ENCODE data around the gene PRAMEF12.
"Not testable (repeated sequence)": the region's sequence is repeated elsewhere in the genome, so short reads cannot be mapped to it uniquely, and the experiment has no call there.

PRAMEF12 gene

DNA sequence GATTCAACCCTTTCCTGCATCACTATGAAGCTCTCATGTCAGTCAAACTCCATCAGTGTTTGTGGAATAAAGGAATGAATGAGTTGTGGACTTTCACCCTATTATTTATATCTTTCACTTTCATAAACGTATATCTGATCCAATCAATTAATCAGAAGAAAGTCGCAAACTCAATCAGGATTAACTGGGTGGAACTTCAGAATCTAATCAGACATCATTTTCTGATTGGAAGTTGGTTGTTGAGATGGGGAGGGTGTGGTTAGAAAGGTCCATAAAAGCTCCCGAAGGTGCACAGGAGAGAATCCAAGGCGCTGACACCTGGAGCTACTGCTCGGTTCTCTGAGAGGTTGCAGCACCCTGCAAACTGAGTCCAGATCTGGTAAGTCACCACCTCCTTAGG is at the start of gene PRAMEF12:
Gene PRAMEF12, plus strand, starts transcription at position 301 of the 400 bp plus-strand sequence. CDS start 1,130 bp downstream, outside the sequence.
- no peak for DNase-seq

DNA sequence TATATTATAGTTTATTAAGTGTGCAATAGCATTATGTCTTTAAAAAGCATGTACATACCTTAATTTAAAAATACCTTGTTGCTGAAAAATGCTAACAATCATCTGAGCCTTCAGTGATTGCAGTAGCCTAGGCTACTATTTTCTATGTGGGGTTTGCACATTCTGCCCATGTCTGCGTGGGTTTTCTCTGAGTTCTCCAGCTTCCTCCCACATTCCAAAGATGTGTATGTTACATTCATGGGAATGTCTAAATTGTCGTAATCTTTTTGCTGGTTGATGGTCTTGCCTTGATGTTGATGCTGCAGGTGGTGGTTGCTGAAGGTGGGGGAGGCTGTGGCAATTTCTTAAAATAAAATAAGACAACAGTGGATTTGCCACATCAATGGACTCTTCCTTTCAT is 45.1 kb upstream of the PRAMEF12 start:
- DNase-seq = no peak

DNA sequence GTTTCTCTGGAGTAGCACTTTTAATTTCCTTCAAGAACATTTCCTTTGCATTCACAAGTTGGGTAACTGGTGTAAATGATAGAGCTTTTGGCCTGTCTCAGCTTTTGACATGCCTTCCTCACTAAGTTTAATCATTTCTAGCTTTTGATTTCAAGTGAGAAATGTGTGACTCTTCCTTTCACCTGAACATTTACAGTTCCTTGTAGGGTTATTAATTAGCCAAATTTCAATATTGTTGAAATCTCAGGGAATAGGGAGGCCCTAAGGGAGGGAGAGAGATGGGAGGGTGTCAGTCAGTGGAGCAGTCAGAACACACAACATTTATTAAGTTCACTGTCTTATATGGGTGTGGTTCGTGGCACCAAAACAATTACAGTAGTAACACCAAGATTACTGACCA is 43.4 kb upstream of the PRAMEF12 start:
- DNase-seq = no peak

DNA sequence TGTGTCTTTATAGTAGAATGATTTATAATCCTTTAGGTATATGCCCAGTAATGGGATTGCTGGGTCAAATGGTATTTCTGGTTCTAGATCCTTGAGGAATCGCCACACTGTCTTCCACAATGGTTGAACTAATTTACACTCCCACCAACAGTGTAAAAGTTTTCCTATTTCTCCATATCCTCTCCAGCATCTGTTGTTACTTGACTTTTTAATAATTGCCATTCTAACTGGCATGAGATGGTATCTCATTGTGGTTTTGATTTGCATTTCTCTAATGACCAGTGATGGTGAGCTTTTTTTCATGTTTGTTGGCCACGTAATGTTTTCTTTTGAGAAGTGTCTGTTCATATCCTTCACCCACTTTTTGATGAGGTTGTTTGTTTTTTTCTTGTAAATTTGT is 42.5 kb upstream of the PRAMEF12 start:
- not testable (repeated sequence) for DNase-seq

DNA sequence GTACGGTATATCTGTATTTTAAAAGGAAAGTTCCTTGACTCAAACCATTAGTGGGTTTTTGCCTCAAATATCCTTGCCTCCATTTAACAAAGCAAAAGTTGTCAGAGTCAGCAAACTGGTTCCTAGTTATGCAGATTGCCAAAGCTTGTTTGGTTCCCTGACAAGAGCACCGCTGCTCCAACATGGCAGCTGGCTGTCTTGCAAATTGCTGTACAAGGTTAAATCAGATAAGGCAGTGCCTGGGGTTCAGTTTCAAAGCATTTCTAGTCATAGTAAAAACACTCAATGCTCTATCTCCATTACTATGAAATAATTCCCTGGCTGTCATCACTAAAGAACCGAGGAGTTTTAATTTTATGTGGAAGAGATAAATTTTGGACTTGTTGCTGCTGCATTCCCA is 38.9 kb upstream of the PRAMEF12 start:
- no peak for DNase-seq

DNA sequence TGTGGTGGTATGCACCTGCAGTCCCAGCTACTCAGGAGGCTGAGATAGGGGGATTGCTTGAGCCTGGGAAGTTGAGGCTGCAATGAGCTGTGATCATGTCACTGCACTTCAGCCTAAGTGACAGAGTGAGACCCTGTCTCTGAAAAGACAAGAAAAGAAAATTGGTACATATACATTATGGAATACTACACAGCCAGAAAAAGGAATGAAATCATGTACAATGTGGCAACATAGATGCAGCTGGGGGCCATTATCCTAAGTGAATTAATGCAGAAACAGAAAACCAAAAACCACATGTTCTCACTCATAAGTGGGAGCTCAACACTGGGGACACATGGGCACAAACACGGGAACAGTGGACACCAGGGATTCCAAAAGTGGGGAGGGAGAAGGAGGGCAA is 34.6 kb upstream of the PRAMEF12 start:
- DNase-seq = no peak

DNA sequence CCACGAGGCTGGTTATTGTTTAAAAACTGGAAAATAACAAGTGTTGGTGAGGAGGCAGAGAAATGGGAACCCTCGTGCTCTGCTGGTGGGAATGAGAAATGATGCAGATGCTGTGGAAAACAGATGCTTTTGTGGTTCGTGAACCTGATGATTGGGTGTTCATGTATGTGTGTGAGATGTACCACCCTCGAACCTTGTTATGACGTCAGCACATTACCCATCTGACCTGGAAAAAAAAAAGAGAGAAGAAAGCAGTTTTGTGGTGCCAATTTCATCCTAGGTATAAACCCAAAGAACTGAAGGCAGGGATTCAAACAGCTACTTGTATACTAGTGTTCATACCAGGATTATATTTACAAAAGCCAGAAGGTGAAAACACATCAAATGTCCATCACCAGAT is 33.9 kb upstream of the PRAMEF12 start:
- DNase-seq = no peak

DNA sequence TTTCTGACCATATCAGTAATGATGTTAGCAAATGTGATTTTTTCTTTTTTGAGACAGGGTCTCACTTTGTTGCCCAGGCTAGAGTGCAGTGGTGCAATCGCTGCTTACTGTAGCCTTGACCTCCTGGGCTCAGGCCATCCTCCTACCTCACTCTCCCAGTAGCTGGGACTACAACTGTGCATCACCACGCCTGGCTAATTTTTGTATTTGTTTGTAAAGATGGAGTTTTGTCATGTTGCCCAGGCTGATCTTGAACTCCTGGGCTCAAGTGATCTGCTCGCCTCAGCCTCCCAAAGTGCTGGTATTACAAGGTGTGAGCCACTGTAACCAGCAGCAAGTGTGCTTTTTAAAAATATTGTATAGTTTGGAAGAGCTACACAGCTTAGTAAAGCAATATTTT is 31.6 kb upstream of the PRAMEF12 start:
- no peak for DNase-seq

DNA sequence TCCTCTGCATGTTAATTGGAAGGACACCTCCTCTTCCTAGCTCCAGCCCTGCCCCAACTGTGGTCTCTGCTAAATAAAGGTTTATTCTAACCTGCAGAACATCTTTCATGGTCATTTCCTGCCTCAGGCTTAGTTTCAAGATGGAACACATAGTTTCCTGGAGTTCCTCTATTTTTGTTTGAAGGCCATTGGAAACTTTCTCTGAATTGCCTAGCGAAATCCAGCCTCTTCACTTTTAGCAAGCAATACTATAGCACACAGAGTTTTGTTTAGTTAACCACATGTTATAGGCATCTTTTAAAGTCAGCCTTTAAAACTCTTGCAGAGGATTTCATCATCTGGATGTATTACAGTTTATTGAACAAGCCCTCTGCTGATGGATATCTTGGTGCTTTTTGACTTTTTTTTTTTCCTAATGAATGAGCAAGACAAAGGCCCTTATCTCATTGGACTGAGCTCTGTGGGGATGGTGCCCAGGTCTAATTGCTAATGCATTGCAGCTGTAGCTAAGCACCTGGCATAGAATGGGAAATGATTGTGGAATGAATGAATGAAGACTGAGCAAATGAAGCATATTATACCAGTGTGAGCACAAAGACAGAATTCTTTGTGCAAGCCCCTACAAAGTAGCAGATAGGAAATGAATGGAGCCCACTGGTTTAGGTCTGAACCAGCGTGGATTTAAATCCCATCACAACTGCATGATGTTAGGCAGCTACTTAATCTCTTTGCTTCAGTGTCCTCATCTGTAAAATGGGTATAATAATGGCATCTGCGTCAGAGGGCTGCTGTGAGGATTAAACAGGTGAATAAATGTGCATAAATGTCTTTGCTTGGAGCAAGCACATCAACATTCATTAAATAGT is 28.2 kb upstream of the PRAMEF12 start:
- no peak for DNase-seq

DNA sequence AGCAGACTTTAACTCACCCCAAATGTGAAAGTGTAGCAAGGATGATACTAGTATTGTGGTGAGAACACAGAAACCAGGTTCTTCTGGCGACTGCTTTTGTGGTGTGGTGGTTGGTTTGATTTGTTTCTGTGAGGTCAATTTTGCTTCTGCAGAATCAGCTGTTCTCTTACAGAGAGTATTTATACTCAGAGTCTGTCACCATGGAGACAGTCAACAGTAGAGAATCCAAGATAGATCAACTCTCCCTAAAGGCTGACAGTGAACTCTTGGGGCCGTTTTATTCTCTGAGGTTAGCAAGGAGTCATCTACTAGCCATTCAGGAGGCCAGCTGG is 27.6 kb upstream of the PRAMEF12 start, which contains the start of gene CFAP107:
Gene CFAP107, plus strand, starts transcription at position 209 of the 332 bp plus-strand sequence. CDS start 231 bp downstream, outside the sequence.
- DNase-seq = no peak

DNA sequence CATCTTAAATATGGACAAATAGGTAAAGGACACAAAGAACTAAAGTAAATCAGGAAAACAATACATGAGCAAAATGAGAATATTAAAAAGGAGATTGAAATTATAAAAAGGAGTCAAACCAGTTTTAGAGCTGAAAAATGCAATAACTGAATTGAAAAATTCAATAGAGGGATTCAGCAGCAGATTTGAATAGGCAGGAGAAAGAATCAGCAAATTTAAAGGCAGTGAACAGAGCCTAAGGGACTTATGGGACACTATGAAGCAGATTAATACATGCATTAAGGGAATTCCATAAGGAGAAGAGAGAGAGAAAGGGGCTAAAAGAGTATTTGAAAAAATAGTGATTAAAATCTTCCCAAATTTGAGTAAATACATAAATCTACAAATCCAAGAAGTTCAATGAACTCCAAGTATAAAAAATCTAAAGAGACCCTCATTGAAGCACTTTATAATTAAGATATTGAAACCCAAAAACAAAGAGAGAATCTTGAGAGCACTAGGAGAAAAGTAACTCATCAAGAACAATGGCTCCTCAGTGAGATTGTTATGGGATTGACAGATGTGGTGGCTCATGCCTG is 24.7 kb upstream of the PRAMEF12 start:
- no peak for DNase-seq

DNA sequence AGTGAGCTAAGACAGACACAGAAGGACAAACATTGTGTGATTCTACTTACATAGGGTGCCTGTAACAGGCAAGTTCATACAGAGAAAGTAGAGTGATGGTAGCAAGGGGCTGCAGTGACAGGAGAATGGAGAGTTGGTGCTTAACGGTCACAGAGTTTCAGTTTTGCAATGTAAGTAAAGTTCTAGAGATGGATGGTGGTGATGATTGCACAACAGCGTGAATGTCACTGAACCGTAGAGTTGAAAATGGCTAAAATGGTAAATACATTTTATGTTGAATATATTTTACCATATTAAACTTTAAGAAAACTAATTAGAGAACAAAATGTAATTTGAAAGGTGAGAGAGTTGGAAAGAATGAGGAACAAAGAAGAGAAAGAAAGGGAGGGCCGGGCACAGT is 18.8 kb upstream of the PRAMEF12 start:
- DNase-seq = no peak

DNA sequence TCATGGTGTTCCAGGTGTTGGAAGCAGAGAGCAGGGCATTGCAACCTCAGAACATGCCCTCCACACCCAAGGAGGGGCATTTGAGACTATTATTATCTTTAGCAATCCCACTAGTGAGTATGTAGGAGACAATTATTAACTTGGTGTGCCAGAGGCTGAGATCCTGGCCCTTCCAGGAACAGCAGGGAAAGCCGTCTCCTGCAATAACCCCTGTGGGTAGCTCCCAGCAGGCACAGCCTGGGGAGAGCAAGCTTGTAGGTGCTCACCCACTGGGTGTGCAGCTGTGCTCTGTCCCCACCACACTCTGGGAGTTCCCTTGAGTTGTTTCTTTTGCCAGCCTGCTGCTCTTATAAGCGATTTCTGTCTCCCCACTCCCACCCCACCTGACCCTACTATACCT is 17.3 kb upstream of the PRAMEF12 start:
- DNase-seq = no peak

DNA sequence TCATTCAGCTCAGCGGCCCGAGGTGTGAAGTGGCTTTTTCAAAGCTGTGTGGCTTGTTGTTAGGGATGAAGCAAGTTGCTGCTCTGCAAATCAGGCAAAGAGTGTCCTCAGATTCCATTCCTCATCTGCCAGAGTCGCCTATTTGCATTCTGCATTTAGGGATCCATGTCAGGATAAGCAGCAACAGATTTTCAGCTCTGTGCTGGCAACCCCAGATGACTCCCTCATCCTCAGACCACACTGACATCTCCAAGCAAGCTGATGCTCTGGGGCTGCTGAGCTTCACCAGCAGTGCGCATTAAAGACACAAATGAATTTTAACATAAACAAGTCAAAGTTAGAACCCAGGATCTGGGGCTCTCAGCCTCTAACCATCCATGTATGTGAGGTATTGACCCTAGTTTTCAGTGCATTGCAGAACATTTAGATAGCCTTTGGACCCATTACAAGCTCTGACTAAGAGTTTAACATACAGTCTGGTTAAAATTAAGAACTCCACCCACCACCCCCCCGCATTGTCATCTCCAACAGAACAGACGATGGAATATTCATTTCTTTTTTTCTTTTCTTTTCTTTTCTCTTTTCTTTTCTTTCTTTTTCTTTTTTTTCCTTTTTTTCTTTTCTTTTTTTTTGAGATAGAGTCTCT is 16.6 kb upstream of the PRAMEF12 start:
- no peak for DNase-seq

DNA sequence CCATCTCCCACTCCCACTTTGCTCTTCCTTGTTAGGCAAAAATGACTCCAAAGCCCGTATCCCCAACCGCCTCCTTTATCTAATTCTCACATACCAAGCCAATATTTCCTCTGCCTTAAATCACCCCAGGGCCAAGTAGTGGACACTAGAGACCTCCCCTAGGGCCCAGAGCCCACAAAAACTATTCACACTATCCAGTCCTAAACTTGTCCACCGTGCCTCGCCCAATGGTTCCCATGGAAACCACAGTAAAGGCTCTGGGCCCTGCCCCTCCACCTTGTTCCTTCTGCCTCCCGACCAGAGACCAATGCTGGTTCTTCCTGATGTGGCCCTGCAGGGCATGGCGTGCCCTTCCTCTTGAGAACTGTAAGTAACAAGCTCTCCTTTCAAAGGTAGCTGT is 15.7 kb upstream of the PRAMEF12 start:
- no peak for DNase-seq

DNA sequence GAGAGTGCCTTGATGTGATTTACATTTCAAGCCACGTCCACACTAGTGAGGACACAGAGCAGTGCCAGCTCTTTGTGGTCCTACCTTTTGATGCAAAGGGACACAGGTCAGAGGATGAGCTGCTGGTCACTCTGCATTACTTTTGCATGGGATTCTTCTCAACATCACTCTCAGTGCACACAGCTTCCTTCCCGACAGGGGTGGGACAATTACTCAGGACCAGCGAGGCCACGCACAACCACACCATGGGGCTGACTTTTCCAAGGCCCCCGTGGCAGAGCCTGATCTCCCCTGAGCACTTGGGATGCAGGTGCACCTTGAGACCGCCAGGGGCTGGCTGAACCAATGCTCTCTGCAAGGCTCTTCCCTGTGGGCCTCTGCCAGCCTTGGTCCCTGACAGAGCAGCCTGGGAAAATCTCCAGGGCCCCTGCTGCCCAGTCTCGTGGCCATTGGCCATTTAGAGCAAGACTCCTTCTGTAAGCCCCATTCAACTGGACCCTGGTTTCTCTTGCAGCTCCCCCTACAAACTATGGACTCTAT is 13.2 kb upstream of the PRAMEF12 start:
- DNase-seq = no peak

DNA sequence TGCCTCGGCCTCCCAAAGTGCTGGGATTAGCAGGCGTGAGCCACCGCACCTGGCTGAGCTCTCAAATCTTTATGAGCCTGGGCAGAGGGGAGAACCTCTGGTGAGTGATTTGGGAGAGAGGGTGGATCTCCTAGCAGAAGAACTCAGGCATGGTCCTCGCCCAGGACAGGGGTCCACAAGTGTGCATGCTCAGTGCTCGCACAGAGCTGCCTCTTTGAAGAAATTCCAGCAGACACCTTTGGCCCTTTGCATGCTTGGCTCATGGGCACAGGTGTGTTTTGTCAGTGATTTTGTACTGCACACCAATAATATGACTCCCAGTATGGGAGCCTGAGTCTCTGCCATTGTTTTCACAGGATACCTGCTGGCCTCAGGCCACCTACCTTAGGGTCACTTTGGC is 11.8 kb upstream of the PRAMEF12 start:
- no peak for DNase-seq

DNA sequence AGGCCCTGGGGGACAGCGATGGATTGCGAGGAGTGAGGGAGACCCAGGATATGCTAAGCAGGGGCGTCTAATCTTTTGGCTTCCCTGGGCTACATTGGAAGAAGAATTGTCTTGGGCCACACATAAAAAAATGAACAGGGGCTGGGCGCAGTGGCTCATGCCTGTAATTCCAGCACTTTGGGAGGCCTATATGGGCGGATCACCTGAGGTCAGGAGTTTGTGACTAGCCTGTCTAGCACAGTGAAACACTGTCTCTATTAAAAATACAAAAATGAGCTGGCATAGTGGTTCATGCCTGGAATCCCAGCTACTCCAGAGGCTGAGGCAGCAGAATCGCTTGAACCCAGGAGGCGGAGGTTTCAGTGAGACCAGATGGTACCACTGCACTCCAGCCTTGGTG is 10.8 kb upstream of the PRAMEF12 start:
- DNase-seq = no peak

DNA sequence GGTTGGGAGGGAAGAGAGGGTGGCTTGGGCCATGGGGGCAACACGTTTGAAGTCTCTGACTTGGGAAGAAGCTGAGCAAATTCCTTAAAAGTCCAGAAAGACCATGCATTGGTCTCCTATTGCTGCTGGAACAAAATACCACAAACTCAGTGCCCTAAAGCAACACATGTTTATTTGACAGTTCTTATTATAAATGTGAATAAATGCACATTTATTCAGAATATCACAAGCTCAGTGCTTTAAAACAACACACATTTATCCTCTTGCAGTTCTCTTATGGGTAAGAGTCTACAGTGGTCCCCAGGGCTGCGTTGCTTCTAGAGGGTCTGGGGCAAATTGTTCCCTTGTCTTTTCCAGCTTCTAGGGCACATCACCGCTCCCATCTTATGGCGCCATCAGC is 10.1 kb upstream of the PRAMEF12 start:
- DNase-seq = no peak

DNA sequence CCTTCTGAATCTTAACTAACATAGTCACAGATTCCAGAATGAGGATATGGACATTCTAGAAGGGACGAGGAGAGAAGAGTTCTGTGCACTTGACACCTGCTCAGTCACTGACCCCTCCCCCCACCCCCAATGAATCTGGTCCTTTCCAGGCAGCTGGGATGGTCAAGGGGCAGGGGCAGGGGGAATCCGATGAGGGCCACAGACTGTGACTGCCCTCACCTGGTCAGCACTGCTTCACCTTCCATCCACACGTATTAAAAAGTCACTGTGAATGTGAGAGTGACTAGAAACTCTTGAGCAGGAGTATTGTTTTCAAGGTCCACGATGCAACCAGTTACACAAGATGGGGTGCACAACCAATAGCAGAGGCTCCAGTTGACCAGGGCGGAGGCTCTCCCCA is 9.5 kb upstream of the PRAMEF12 start:
- DNase-seq = no peak

DNA sequence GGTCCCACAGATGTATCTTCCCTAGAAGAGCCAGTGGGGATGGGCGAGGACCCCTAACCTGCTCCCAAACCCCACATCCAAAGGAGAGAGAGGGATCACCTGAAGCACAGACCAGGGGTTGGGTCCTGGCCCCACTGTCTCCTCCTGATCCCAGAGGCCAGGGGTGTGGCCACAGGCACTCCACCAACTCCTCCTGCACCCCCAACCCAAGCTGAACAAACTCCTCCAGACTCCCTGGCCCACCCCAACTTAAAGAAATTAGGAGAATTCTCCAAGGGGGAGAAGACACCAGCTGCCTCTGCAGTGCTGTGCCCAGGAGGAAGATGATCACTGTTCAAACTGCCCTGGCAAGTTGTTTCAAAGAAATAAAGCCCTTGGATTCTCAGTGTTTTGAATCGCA is 4.5 kb upstream of the PRAMEF12 start:
- DNase-seq = no peak

DNA sequence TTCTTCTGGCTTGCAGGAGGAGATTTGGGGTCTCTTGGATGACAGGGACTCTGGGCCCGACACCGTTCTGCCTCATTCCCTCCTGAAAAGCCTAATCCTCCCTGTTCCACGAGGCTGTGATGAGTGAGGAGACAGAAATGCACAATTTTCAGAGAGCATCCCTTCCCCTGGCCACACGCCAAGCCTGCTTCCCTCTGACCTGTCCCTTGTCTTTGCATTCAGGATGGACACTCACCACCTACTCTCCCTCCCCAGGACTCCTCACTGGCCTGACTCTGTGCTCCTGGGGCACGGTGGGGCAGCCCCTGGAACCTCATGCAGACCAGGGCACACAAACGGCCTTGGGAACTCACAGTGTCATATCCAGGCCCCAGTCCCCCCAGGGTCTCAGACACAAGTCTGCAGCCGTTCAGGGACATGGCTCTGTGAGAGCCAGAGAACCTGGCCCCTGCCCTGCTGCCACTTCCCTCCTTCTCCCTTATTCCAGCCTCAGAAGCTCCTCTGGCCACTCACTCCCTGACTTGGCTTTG is 3.5 kb upstream of the PRAMEF12 start:
- DNase-seq = no peak

DNA sequence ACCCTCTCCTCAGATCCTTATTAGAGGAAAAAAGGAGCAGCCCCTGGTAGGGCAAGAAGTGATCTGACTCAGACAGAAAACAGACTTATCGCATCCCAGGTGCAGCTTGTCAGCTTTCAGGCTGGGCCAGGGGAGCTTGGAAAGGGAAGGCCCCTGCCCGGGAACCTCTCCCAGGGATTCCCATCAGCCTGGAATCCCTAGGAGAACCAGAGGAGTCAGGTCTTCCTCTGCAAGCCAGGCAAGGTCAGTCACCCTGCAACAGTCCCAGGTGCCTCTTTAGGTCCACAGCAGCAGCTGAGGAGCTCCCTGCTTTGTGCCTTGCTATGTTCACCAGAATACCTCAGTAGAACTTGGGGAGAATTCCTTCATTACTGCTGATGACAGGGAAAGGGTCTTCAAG is 2.9 kb upstream of the PRAMEF12 start:
- no peak for DNase-seq

DNA sequence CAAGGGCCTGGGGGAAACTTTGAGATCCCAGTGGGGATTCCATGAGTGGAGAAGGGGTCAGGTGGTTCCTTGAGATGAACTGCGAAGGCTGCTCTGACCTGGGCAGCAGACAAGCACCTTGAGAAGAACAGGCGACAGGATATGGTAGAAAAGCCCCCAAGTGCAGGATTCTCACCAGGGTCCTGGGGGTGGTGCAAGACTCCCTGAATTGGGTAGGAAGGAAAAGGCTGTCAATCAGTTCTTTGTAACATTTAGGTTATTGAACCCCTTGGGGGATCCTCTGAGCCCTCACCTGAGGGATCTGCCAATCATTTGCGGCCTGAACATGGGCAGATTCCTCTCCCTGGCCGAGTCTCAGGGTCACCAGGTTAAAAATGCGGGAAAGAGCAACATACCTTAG is 2.4 kb upstream of the PRAMEF12 start:
- no peak for DNase-seq

Data from NCI-H2227 treated with DMSO at 0.1 percent for 48 hours (cell line).